Kidney (tissue), 14 donors: Measurements from ENCODE around the gene ALDH1A2. TPM values are rescaled to one million over a fixed set of nuclear protein-coding genes. Genes with fewer than 3 reads are reported as not detected.

Experiments
- DNase-seq, 5 donors: peaks; one replicate each; pipeline ENCODE4 v3.0.0-alpha.2; 2013 to 2020
- FAIRE-seq: peaks from 2 replicates; lab custom pipeline; 2012; peaks lifted over from hg19 to GRCh38; lab: Jason Lieb, UNC
- H3K27ac ChIP-seq, 2 donors: one replicate each; pipeline ENCODE4 v1.7.0; 2013; ENCODE audit warnings: low read depth in 2 of 2, low read length in 2 of 2, inconsistent platforms in 1 of 2
- H3K27me3 ChIP-seq: one replicate; pipeline ENCODE4 v1.7.1; 2013; ENCODE audit warnings: low read length, inconsistent platforms; ENCODE audit not compliant: control insufficient read depth, insufficient read depth
- H3K36me3 ChIP-seq, 3 donors: one replicate each; pipeline versions ENCODE4 v1.7.0 to v1.7.1; 2013; ENCODE audit warnings: low read length in 3 of 3, control low read depth in 1 of 3, inconsistent platforms in 1 of 3; ENCODE audit not compliant: insufficient read depth in 3 of 3, control insufficient read depth in 2 of 3
- H3K4me1 ChIP-seq, 3 donors: one replicate each; pipeline versions ENCODE4 v1.7.0 to v1.7.1; 2013; ENCODE audit warnings: low read length in 3 of 3, inconsistent platforms in 1 of 3, low read depth in 1 of 3; ENCODE audit not compliant: control insufficient read depth in 2 of 3, insufficient read depth in 2 of 3
- H3K4me3 ChIP-seq, 3 donors: one replicate each; pipeline versions ENCODE4 v1.7.0 to v1.8.1; 2013; ENCODE audit warnings: low read length in 3 of 3, control low read depth in 1 of 3, inconsistent platforms in 1 of 3
- H3K9ac ChIP-seq, 3 donors: one replicate each; pipeline versions ENCODE4 v1.7.0 to v1.7.1; 2013; ENCODE audit warnings: low read length in 3 of 3, control low read depth in 1 of 3, inconsistent platforms in 1 of 3
- H3K9me3 ChIP-seq, 3 donors: one replicate each; pipeline versions ENCODE4 v1.7.0 to v1.7.1; 2013; ENCODE audit warnings: low read length in 3 of 3, control low read depth in 1 of 3, inconsistent platforms in 1 of 3; ENCODE audit not compliant: control insufficient read depth in 2 of 3, insufficient read depth in 1 of 3
- CTCF ChIP-seq: IDR thresholded peaks from 3 replicates; pipeline ENCODE4 v1.5.1; 2012; ENCODE audit warnings: mild to moderate bottlenecking, moderate library complexity, borderline replicate concordance; ENCODE audit not compliant: insufficient read depth; ENCODE audit errors: extremely low read depth
- intact Hi-C: fragments of 100-400 bp; cut with DNase I; formaldehyde crosslinking; loops from one replicate; pipeline ENCODE4 v1.11.1; 2022
- polyA plus RNA-seq: library from polyadenylated mRNA; stranded (reverse); fragments of 350-450 nt; fragmentation: Illumina TruSeq; extraction: RNeasy Lipid Tissue Mini Kit (QIAGEN cat#74804); gene quantifications from one replicate; pipeline ENCODE4 v1.2.3, GENCODE V29; 2014; ENCODE audit warnings: low read depth, low replicate concordance; ENCODE audit not compliant: insufficient read depth
- total RNA-seq: library from RNA; stranded (reverse); fragmentation: NEBNext Ultra II Directional; extraction: Animal tissue kit (Norgen Biotek cat#: 25700); gene quantifications from one replicate; pipeline ENCODE4 v1.2.1, GENCODE V29; 2021
- donor health status: control.
- donor health status: control.
- donor health status: control.
- donor health status: control.
- donor health status: control.
- donor health status: DM: yes; HTN: yes; CAD: no.
- donor health status: Normal renal cell carcinoma (clear cell type).

ALDH1A2 gene
- total and polyA plus RNA-seq, 2 donors from 2014 or later = 24.4 to 113 TPM

DNA sequence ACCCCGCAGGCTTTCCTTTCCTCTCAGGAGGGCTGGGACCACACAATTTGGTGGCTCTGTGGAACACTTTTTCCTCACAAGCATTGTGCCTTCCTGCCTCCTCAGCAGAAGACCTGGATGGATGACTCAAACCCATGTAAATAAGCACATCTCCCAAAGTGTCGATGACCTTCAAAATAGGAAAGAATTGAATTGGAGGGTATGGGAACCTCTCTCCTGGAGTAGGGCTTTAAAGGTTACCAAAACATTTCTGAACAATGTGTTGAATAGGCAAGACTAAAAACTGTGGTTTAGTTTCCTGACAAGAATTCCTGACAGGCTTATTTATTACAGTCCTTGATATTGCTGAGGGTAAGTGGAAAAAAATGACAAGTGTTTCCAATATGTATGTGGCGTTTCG is 118.2 kb downstream of the ALDH1A2 start:
- Histone ChIP-seq H3K9me3 (no peaks in the 10 kb centered on the region), H3K27ac (no peak overlapping the region), H3K36me3 (no peaks in the 10 kb centered on the region), H3K9ac (no peak overlapping the region), H3K4me3 (no peak overlapping the region), H3K4me1 (no peaks in the 10 kb centered on the region), H3K27me3 (no peaks in the 10 kb centered on the region)
- TF ChIP-seq CTCF = no peak
- intact Hi-C loops = no loop called here
- FAIRE-seq = no peak
- no peak for DNase-seq

GRCh38 chr15:57946491-57947048 is 118.9 kb downstream of the ALDH1A2 start:
- intact Hi-C loops = no loop called here
- FAIRE-seq = no peak
- H3K4me1 ChIP-seq = no peaks in the 10 kb centered on the region
- H3K27ac ChIP-seq = no peak overlapping the region
- H3K36me3 ChIP-seq = no peaks in the 10 kb centered on the region
- no peaks in the 10 kb centered on the region for H3K9me3 ChIP-seq
- no peak overlapping the region for H3K9ac ChIP-seq
- TF ChIP-seq CTCF = no peak
- no peaks in the 10 kb centered on the region for H3K27me3 ChIP-seq
- no peak overlapping the region for H3K4me3 ChIP-seq
- DNase-seq = no peak

- no peak overlapping the region for H3K4me3 ChIP-seq
- H3K27ac ChIP-seq = no peak overlapping the region
- no peaks in the 10 kb centered on the region for H3K27me3 ChIP-seq
- FAIRE-seq (no peak), DNase-seq (no peak)
- H3K4me1 ChIP-seq = no peaks in the 10 kb centered on the region
- no peaks in the 10 kb centered on the region for H3K36me3 ChIP-seq
- H3K9me3 ChIP-seq = no peaks in the 10 kb centered on the region
- TF ChIP-seq CTCF = no peak
- H3K9ac ChIP-seq = no peak overlapping the region
- intact Hi-C loops = no loop called here
These were observed 119.9 kb downstream of the ALDH1A2 start for GRCh38 chr15:57945616-57946015.

DNA sequence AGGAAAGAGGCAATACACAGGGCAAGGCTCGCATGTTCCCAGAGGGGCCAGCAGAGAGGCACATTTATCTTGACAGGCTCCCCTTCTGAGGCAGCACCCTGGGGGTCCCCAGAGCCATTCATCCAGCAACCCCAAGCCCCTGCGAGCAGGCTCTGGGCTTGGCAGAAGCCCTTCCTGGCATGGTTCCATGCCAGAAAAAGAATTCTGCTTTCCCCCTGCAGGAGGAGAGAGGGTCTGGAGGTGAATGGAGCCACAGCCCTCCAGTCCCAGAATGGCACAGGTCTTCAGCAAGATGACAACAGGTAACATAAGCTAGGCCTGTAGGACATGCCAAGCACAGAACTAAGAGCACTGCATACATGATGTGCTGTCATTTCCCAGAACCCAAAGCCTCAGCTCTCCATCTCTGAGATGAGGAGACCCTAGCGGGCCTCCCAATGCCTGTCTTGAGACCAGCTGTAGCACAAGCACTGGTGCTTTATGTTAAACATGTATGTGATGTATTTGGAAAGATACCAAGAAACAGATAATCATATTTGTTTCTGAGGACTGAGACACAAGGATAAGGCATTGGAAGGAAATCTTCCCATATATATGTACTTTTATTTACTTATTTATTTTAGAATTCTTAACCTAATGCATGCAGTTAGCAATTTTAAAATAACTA is 121.6 kb downstream of the ALDH1A2 start:
- DNase-seq = no peak

More for the DNA sequence above, 121.6 kb downstream of the ALDH1A2 start:
- Histone ChIP-seq H3K4me1 (no peaks in the 10 kb centered on the region), H3K4me3 (no peak overlapping the region), H3K27me3 (no peaks in the 10 kb centered on the region), H3K27ac (no peak overlapping the region), H3K9ac (no peak overlapping the region), H3K36me3 (no peaks in the 10 kb centered on the region), H3K9me3 (no peaks in the 10 kb centered on the region)
- intact Hi-C loops = no loop called here
- TF ChIP-seq CTCF = no peak
- FAIRE-seq = no peak
